HG02852 (cell line): Measurements from ENCODE around the gene ZNF99.
"Not testable (repeated sequence)": the region's sequence is repeated elsewhere in the genome, so short reads cannot be mapped to it uniquely, and the experiment has no call there.

Experiments used
- ATAC-seq: cut with Tn5 transposase; IDR thresholded peaks from one replicate; pipeline ENCODE4 v1.9.1; 2021; ENCODE audit warnings: mild to moderate bottlenecking, moderate library complexity; ENCODE audit not compliant: unreplicated experiment

Gene ZNF99

DNA sequence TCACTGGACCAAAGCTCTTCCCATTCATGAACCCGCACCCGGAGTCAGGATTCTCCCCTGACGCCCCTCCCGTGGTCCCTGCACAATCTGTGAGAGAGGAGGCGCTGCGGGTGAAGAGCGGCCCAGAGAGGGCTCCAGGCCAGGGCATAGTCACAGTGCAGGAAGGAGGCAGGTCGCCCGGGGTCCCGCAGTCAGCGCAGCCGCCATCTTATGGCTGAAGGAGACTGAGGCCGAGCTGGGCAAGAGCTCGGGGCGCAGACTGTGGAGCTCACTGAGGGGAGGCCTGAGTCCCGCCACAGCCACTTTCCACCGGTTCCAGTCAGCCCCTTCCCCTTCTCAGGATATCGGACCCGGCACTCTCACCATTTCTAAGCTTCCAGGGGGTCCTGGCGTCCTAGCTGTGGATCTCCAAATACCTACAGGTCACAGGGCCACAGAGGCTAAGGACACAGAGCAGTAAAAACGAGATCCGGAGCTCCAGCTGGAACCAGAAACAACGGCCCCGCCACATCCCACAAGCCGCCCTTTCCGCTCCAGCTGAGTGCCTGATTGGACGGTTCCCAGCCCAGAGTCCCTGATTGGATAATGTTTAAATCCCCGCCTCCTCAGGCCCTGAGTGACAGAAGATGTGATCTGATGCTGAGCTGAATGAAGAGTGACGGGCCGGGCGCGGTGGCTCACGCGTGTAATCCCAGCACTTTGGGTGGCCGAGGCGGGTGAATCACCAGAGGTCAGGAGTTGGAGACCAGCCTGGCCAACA, at the start of gene ZNF99:
Gene ZNF99, minus strand, starts transcription at position 501 of the 760 bp plus-strand sequence. Its CDS starts 135 bp downstream, at position 366.
- ATAC-seq, result no peak

DNA sequence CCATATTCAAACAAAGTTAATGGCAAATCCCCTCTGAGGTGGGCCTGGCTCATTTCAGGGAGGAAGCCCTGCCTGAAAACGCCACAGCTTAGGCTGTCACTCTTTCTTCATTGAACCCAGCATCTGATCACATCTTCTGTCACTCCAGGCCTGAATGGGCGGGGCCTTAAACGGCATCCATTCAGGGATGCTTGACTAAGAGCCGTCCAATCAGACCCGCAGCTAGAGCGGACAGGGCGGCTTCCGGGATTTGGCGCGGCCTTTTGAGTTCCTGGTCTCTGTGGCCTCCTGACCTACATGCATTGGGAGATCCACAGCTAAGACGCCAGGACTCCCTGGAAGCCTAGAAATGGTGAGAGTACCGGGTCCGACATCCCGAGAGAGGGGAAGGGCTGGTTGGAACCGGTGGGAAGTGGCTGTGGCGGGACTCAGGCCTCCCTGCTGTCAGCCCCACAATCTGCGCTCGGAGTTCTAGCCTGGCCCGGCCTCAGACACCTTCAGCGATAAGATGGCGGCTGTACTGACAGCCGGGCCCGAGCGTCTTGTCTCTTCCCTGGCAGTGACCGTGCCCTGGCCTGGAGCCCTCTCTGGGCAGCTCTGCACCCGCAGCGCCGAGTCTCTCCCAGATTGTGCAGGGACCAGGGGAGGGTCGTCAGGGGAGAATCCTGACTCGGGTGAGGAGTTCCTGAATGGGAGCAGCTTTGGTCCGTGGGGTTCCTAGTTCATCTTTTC, 48.2 kb upstream of the ZNF99 start, which contains the start of gene ZNF723:
Gene ZNF723, plus strand, starts transcription at position 261 of the 732 bp plus-strand sequence. Its CDS starts 89 bp downstream, at position 350.
- ATAC-seq, result no peak

DNA sequence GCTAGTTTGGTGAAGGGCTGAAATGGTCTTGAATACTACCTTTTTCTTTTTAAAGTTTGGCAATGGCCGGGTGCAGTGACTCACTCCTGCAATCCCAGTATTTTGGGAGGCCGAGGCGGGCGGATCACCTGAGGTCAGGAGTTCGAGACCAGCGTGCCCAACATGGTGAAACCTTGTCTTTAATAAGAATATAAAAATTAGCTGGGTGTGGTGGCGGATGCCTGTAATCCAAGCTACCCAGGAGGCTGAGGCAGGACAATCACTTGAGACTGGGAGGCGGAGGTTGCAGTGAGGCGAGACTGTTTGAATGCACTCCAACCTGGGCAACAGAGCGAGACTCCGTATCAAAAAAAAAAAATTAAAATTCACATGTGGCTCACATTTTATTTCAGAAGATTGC, 47.3 kb upstream of the ZNF99 start:
- no peak for ATAC-seq

- ATAC-seq, result no peak
Measured at GRCh38 chr19:22814124-22814523, 30.2 kb upstream of the ZNF99 start.

DNA sequence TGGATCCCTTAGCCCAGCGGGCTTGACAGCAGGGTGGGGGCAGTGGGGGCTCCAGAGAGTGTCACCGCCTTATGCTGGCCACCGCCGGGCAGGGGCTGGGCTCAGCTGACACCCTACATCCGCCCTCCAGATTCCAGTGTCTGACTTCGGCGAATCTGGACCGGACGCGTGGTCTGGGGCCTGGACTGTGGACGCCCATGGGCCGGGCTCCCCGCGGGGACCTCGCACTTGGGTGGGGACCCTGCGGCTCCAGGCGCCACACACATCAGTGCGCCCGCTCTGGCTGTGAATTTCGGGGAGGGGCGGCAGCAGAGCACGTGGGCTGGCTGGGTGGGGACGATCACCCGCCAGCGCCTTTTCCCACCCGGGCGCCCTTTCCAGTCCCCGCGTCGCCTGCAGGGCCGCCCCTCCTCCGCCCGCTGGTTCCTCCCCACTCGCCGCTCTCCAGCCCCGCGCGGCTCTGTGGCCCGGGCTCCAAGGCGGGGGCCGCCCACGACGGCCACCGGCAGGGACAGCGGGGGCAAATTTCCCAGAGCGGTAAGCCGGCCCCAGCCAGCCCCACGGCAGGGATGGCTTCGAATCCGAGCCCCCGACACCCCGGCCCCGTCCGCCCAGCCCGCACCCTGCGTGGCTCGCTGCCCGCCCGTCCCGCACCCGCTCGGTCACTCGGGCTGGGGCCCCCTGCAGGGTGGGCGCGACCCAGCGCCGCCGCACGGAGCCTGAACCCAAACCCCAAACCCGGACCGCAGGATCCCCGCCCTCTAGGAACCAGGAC, 23.3 kb upstream of the ZNF99 start:
- ATAC-seq, result no peak

- no peak for ATAC-seq
Measured at GRCh38 chr19:22806418-22806817, 22.5 kb upstream of the ZNF99 start.

GRCh38 chr19:22797040-22797439, 13.1 kb upstream of the ZNF99 start:
- ATAC-seq, result no peak

GRCh38 chr19:22792863-22793262, 8.9 kb upstream of the ZNF99 start:
- not testable (repeated sequence) for ATAC-seq

DNA sequence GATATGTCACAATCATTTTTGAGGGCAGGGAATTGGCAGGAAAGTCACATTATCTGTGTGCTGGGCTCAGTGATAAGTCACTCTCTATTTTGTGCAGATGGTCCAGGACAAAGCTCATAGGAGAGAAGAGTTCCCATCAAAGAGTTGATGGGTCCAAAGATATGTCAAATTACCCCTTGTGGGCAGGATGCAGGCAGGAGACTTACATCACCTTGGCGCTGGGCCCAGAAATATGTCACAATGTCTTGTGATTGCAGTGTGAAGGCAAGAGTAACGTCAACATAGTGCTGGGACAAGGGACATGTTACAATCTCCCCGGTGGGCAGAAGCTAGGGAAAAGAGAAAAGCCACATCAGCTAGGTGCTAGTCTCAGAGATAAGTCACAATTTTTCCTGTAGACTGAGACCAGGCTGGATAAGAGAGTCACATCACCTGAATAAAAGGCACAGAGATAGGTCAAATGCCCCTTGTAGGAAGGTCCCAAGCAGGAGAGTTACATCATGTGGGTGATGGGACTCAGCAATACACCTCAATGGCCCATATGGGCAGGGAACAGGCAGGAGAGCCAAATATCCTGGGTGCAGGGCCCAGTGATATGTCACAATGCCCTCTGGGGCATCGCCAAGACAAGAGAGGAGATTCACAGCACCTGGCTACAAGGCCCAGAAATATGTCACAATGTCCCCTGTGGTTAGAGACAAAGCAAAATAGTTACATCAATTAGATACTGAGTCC, 47.9 kb downstream of the ZNF99 start:
- ATAC-seq, result no peak

- ATAC-seq, result no peak
Measured at GRCh38 chr19:22733691-22734090, 50.3 kb downstream of the ZNF99 start.

DNA sequence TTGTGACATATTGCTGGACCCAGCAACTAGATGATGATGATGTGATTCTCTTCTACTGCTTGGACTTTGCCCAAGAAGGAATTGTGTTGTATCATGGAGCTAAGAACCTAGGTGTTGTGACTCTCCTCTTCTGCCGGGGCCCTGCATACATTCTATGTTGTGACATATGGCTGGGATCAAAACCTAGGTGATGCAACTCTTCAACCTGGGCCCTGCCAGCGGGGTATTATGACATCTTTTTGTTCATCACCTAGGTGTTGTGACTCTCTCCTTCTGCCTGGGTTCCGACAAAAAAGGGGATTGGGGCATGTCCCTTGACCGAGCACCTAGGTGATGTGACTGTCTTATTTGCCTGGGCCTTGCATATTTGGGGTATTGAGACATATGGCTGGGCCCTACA, 55.7 kb downstream of the ZNF99 start:
- not testable (repeated sequence) for ATAC-seq

GRCh38 chr19:22721533-22721932, 62.4 kb downstream of the ZNF99 start:
- not testable (repeated sequence) for ATAC-seq

- no peak for ATAC-seq
Measured at GRCh38 chr19:22708983-22709382, 75.0 kb downstream of the ZNF99 start.

- not testable (repeated sequence) for ATAC-seq
Measured at GRCh38 chr19:22703096-22703495, 80.9 kb downstream of the ZNF99 start.

DNA sequence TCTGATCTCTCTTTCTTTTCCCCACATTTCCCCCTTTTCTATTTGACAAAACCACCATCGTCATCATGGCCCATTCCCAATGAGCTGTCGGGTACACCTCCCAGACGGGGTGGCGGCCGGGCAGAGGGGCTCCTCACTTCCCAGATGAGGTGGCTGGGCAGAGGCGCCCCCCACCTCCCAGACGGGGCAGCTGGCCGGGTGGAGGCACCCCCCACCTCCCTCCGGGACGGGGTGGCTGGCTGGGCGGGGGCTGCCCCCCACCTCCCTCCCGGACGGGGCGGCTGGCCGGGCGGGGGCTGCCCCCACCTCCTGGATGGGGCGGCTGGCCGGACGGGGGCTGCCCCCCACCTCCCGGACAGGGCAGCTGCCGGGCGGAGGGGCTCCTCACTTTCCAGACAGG, 81.3 kb downstream of the ZNF99 start:
- not testable (repeated sequence) for ATAC-seq
